AG10803 (cell line): Measurements from ENCODE around the gene AIFM1.

Experiments
- DNase-seq: peaks from one replicate; pipeline ENCODE4 v3.0.0; 2010; ENCODE audit warnings: low read depth
- H3K4me3 ChIP-seq: 2 replicates; pipeline ENCODE4 v1.5.1; 2011; ENCODE audit warnings: mild to moderate bottlenecking, low read length, control low read depth
- CTCF ChIP-seq: conservative IDR thresholded peaks from 2 replicates; pipeline ENCODE4 v1.5.1; 2011; ENCODE audit warnings: mild to moderate bottlenecking, low read length, control low read depth, inconsistent platforms

AIFM1 gene

GRCh38 chrX:130139474-130140201 is 26.0 kb downstream of the AIFM1 start:
- no peak for DNase-seq
- no peak overlapping the region for H3K4me3 ChIP-seq
- TF ChIP-seq CTCF = no peak

GRCh38 chrX:130136961-130137360 is 28.7 kb downstream of the AIFM1 start:
- H3K4me3 ChIP-seq = no peak overlapping the region
- no peak for DNase-seq
- no peak for TF ChIP-seq CTCF

GRCh38 chrX:130136496-130136895 is 29.1 kb downstream of the AIFM1 start:
- TF ChIP-seq CTCF = no peak
- H3K4me3 ChIP-seq = no peak overlapping the region
- DNase-seq = no peak

- no peak for DNase-seq
- no peak overlapping the region for H3K4me3 ChIP-seq
- no peak for TF ChIP-seq CTCF
Measured at GRCh38 chrX:130130990-130131389, 34.7 kb downstream of the AIFM1 start.

- TF ChIP-seq CTCF = no peak
- no peak overlapping the region for H3K4me3 ChIP-seq
- DNase-seq = peak; percentile 69
Measured at GRCh38 chrX:130125091-130125874, 40.4 kb downstream of the AIFM1 start.

- no peak for DNase-seq
- TF ChIP-seq CTCF = no peak
- H3K4me3 ChIP-seq = no peak overlapping the region
Measured at GRCh38 chrX:130124577-130124976, 41.1 kb downstream of the AIFM1 start.

GRCh38 chrX:130121505-130121800 is 44.2 kb downstream of the AIFM1 start:
- no peak for TF ChIP-seq CTCF
- DNase-seq = no peak
- no peak overlapping the region; the same call in 1 of the 2 replicates for H3K4me3 ChIP-seq
